ENCODE data around the gene PDLIM3.

- TF ChIP-seq, protein P1, sequence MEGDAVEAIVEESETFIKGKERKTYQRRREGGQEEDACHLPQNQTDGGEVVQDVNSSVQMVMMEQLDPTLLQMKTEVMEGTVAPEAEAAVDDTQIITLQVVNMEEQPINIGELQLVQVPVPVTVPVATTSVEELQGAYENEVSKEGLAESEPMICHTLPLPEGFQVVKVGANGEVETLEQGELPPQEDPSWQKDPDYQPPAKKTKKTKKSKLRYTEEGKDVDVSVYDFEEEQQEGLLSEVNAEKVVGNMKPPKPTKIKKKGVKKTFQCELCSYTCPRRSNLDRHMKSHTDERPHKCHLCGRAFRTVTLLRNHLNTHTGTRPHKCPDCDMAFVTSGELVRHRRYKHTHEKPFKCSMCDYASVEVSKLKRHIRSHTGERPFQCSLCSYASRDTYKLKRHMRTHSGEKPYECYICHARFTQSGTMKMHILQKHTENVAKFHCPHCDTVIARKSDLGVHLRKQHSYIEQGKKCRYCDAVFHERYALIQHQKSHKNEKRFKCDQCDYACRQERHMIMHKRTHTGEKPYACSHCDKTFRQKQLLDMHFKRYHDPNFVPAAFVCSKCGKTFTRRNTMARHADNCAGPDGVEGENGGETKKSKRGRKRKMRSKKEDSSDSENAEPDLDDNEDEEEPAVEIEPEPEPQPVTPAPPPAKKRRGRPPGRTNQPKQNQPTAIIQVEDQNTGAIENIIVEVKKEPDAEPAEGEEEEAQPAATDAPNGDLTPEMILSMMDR (conservative IDR thresholded peaks at IDR 0.05) = no peak
- no peak for TF ChIP-seq ZFX (IDR thresholded peaks at IDR 0.05)
Measured at GRCh38 chr4:185582651-185583400, 47.5 kb upstream of the PDLIM3 start.

Measured in C4-2B (cell line).